Stimulated activated naive CD8-positive, alpha-beta T cell treated with anti-CD3 and anti-CD28 coated beads, Interleukin-15, amount 100 ng/mL, for 72 hours (primary cell): ENCODE measurements around the gene PDZD2.
A peak's percentile ranks its signal among the peaks of the same experiment; 100 is the strongest.
"Not testable (repeated sequence)": the region's sequence is repeated elsewhere in the genome, so short reads cannot be mapped to it uniquely, and the experiment has no call there.

ENCODE experiments used
- ATAC-seq: fragments of 150-1000 bp; cut with Tn5 transposase; 2 replicates; pipeline ENCODE4 v1.10.0; 2021; ENCODE audit warnings: mild to moderate bottlenecking, moderate library complexity
- DNase-seq, 2 donors: peaks; one replicate each; pipeline ENCODE4 v3.0.0; 2021 to 2022
- H3K27ac Mint-ChIP-seq, 2 donors: one replicate each; pipeline ENCODE4 v1.8.0; 2022; ENCODE audit warnings: mild to moderate bottlenecking in 2 of 2, mixed read lengths in 2 of 2, moderate library complexity in 2 of 2
- H3K27me3 Mint-ChIP-seq: one replicate; pipeline ENCODE4 v1.8.0; 2022; ENCODE audit warnings: mixed read lengths
- H3K4me1 Mint-ChIP-seq: one replicate; pipeline ENCODE4 v1.8.0; 2022; ENCODE audit warnings: mild to moderate bottlenecking, mixed read lengths
- H3K4me3 Mint-ChIP-seq, 2 donors: one replicate each; pipeline ENCODE4 v1.8.0; 2022; ENCODE audit warnings: mild to moderate bottlenecking in 2 of 2, mixed read lengths in 2 of 2, moderate library complexity in 1 of 2
- H3K9me3 Mint-ChIP-seq, 2 donors: one replicate each; pipeline ENCODE4 v1.8.0; 2022; ENCODE audit warnings: mixed read lengths in 2 of 2

Gene PDZD2

DNA sequence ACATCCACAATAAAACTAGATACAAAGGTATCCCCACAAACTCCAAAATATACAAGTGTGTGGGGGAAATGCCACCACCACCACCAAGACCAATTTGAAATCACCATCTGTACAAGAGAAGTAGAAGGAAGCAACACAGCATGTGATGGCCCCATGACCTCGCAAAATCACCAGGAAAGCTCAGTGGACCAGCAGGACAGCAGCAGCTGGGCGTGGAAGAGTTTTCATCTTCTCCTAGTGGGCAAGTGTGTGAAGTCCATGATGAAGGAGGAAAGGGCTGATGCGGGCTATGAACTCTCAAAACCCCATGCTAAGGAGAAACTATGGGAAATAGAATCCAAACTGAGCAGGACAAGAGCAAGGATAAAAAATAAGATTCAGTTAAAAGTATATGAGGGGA is 477.1 kb downstream of the PDZD2 start:
- Mint-ChIP-seq H3K4me1 (peaks cover 43% of the 10 kb centered on the region), H3K9me3 (no peaks in the 10 kb centered on the region), H3K27me3 (no peaks in the 10 kb centered on the region), H3K4me3 (peak overlapping the region in 1 of 2 donors; percentile 28), H3K27ac (peak overlapping the region in 1 of 2 donors; percentile 52)
- DNase-seq (no peak), ATAC-seq (no peak)

DNA sequence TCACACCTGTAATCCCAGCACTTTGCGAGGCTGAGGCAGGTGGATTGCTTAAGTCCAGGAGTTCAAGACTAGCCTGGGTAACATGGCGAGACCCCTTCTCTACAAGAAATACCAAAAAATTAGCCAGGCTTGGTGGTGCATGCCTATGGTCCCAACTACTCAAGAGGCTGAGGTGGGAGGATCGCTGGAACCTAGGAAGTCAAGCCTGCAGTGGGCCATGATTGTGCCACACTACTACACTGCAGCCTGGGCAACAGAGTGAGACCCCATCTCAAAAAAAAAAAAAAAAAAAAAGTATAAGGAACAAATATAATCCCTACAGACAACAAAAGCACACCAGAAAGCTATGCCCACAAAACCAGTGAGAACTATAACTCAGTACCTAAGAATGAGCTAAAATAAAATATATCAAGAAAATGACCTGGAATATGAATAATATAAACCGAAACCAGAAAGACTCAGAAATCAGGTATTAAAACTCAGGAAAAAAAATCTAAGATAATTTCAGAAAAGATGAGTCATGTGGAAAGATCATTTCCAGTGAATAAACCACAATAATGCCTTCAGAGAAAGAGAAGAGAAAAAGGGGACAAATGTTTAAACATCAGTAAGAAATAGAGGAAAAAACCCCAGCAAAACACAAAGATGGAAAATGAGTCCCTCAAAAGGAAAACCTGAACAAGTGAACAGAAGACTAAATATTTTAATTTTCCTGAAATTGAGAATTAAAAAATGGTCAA is 477.8 kb downstream of the PDZD2 start:
- H3K27ac Mint-ChIP-seq: peak overlapping the region; percentile 3 to 59
- no peaks in the 10 kb centered on the region for H3K9me3 Mint-ChIP-seq
- H3K27me3 Mint-ChIP-seq: no peaks in the 10 kb centered on the region
- peaks cover 48% of the 10 kb centered on the region for H3K4me1 Mint-ChIP-seq
- DNase-seq (no peak), ATAC-seq (no peak)
- peak overlapping the region; percentile 27 to 41 for H3K4me3 Mint-ChIP-seq

DNA sequence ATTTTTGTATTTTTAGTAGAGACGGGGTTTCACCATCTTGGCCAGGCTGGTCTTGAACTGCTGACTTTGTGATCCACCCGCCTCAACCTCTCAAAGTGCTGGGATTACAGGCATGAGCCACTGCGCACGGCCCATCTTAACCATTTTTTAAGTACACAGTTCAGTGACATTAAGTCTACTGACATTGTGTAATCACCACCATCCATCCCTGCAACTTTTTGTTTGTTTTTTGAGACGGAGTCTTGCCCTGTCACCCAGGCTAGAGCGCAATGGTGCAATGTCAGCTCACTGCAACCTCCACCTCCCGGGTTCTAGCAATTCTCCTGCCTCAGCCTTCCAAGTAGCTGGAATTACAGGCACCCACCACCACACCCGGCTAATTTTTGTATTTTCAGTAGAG is 480.0 kb downstream of the PDZD2 start:
- H3K4me3 Mint-ChIP-seq, DNase-seq, H3K27ac Mint-ChIP-seq, ATAC-seq, H3K9me3 Mint-ChIP-seq, H3K27me3 Mint-ChIP-seq: not testable (repeated sequence)
- peaks cover 56% of the 10 kb centered on the region for H3K4me1 Mint-ChIP-seq

GRCh38 chr5:32123058-32123805 is 484.3 kb downstream of the PDZD2 start:
- Mint-ChIP-seq H3K4me1 (peaks cover 44% of the 10 kb centered on the region), H3K9me3 (no peaks in the 10 kb centered on the region), H3K4me3 (no peak overlapping the region), H3K27me3 (no peaks in the 10 kb centered on the region), H3K27ac (no peak overlapping the region)
- ATAC-seq (no peak), DNase-seq (no peak)

- ATAC-seq: no peak
- no peak for DNase-seq
- Mint-ChIP-seq H3K4me1 (peaks cover 49% of the 10 kb centered on the region), H3K27ac (no peak overlapping the region), H3K4me3 (no peak overlapping the region), H3K27me3 (no peaks in the 10 kb centered on the region), H3K9me3 (no peaks in the 10 kb centered on the region)
These were observed 485.2 kb downstream of the PDZD2 start for GRCh38 chr5:32123889-32124676.

- H3K27ac Mint-ChIP-seq: no peak overlapping the region
These were observed 487.8 kb downstream of the PDZD2 start for GRCh38 chr5:32126691-32127090.

DNA sequence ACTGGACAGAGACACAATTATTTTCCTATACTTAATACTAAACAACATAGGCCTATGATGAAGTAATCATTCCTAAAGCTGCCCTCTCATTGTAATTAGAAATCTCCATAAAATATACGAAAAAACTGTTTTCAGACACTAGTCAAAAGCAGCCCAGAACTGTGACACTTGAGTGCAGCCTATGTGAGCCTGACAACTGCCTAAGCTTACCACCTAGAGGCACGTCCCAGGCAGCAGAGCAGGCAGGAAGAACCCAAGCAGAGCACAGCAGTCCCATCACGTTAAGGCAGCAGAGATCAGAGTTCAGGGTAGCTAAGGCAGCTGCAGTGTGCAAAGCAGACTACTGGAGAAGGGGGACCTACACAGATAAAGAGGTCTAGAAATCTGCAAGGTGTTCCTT is 488.8 kb downstream of the PDZD2 start:
- DNase-seq: no peak
- no peak for ATAC-seq
- H3K9me3 Mint-ChIP-seq: no peaks in the 10 kb centered on the region
- peaks cover 49% of the 10 kb centered on the region for H3K4me1 Mint-ChIP-seq
- no peak overlapping the region for H3K27ac Mint-ChIP-seq
- H3K4me3 Mint-ChIP-seq: no peak overlapping the region
- H3K27me3 Mint-ChIP-seq: no peaks in the 10 kb centered on the region

More at GRCh38 chr5:32126691-32127090, 487.8 kb downstream of the PDZD2 start:
- no peaks in the 10 kb centered on the region for H3K27me3 Mint-ChIP-seq
- H3K4me1 Mint-ChIP-seq: peaks cover 51% of the 10 kb centered on the region
- ATAC-seq (no peak), DNase-seq (no peak)
- H3K4me3 Mint-ChIP-seq: no peak overlapping the region
- H3K9me3 Mint-ChIP-seq: no peaks in the 10 kb centered on the region

DNA sequence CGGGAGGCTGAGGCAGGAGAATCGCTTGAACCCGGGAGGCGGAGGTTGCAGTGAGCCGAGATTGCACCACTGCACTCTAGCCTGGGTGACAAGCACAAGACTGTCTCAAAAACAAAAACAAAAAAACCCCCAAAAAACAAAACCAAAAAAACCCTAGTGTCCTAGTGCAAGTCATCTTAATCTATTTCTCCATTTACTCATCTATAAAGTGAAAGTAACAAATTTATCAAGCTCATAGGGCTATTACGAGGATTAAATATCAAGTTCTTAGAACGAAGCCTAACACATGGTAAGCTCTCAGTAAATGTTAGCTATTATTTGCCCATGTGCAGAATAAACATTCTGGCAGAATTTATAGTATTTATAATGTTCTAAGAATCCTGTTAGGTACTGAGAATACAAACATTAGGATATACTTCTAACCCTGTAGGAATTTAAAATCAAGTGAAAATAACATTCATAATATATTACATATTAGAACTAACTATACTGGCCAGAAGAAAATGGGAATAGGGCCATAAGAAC is 490.2 kb downstream of the PDZD2 start:
- no peak for DNase-seq

GRCh38 chr5:32130865-32131264 is 491.9 kb downstream of the PDZD2 start:
- H3K9me3 Mint-ChIP-seq: no peaks in the 10 kb centered on the region
- no peak overlapping the region for H3K4me3 Mint-ChIP-seq
- H3K4me1 Mint-ChIP-seq: peaks cover 54% of the 10 kb centered on the region
- no peaks in the 10 kb centered on the region for H3K27me3 Mint-ChIP-seq
- DNase-seq (no peak), ATAC-seq (no peak)
- H3K27ac Mint-ChIP-seq: no peak overlapping the region

More for the DNA sequence above, 490.2 kb downstream of the PDZD2 start:
- no peaks in the 10 kb centered on the region for H3K27me3 Mint-ChIP-seq
- H3K27ac Mint-ChIP-seq: peak overlapping the region in 1 of 2 donors; percentile 4
- H3K4me1 Mint-ChIP-seq: peaks cover 51% of the 10 kb centered on the region
- no peaks in the 10 kb centered on the region for H3K9me3 Mint-ChIP-seq
- peak; percentile 53 for ATAC-seq
- H3K4me3 Mint-ChIP-seq: no peak overlapping the region

GRCh38 chr5:32131604-32132003 is 492.7 kb downstream of the PDZD2 start:
- ATAC-seq: no peak

GRCh38 chr5:32132757-32133156 is 493.8 kb downstream of the PDZD2 start:
- Mint-ChIP-seq H3K4me3 (no peak overlapping the region), H3K9me3 (no peaks in the 10 kb centered on the region), H3K27me3 (no peaks in the 10 kb centered on the region), H3K27ac (no peak overlapping the region), H3K4me1 (peaks cover 49% of the 10 kb centered on the region)
- ATAC-seq: no peak
- DNase-seq: no peak

More at GRCh38 chr5:32131604-32132003, 492.7 kb downstream of the PDZD2 start:
- H3K4me1 Mint-ChIP-seq: peaks cover 51% of the 10 kb centered on the region
- DNase-seq: no peak
- H3K4me3 Mint-ChIP-seq: no peak overlapping the region
- no peaks in the 10 kb centered on the region for H3K27me3 Mint-ChIP-seq
- H3K9me3 Mint-ChIP-seq: no peaks in the 10 kb centered on the region
- no peak overlapping the region for H3K27ac Mint-ChIP-seq

GRCh38 chr5:32135086-32135485 is 496.2 kb downstream of the PDZD2 start:
- Mint-ChIP-seq H3K27me3 (no peaks in the 10 kb centered on the region), H3K4me3 (no peak overlapping the region), H3K27ac (no peak overlapping the region), H3K9me3 (no peaks in the 10 kb centered on the region), H3K4me1 (peaks cover 34% of the 10 kb centered on the region)
- DNase-seq (no peak), ATAC-seq (no peak)

- peaks cover 26% of the 10 kb centered on the region for H3K4me1 Mint-ChIP-seq
These were observed 497.4 kb downstream of the PDZD2 start for GRCh38 chr5:32136342-32136741.

DNA sequence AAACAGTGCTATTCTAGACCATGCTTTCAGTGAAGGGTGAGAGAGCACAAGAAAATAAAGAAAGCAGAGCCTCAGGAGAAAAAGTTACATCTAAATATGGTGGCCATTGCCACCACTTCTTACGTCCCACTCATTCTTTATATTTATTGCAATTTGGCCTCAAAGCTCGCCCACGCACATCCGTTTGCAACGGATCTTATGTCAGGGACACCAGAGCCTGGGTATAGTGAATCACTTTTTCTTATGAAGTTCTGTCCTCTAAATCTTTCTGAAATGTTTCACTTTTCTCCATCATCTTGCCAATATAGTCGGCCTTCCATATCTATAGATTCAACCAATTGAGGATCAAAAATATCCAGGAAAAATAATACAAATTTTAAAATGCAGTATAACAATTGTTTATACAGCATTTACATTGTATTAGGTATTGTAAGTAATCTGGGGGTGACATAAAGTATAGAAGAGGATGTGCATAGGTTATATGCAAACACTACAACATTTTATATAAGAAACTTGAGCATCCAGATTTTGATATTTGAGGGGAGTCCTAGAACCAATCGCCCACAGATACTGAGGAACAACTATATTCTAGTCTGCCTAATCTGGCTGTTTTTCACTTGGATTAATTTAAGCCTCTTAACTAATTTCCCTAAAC is 500.0 kb downstream of the PDZD2 start:
- Mint-ChIP-seq H3K27ac (no peak overlapping the region), H3K4me1 (peaks cover 14% of the 10 kb centered on the region), H3K4me3 (peak overlapping the region in 1 of 2 donors; percentile 14), H3K27me3 (no peaks in the 10 kb centered on the region), H3K9me3 (no peaks in the 10 kb centered on the region)
- peak; percentile 82 for ATAC-seq
- DNase-seq: peak; percentile 34 to 58

More at GRCh38 chr5:32136342-32136741, 497.4 kb downstream of the PDZD2 start:
- Mint-ChIP-seq H3K9me3 (no peaks in the 10 kb centered on the region), H3K27me3 (no peaks in the 10 kb centered on the region), H3K27ac (no peak overlapping the region), H3K4me3 (no peak overlapping the region)
- ATAC-seq (no peak), DNase-seq (no peak)
